ENCODE measurements around the gene MSANTD1.
A peak's percentile ranks its signal among the peaks of the same experiment; 100 is the strongest.

The MSANTD1 gene

DNA sequence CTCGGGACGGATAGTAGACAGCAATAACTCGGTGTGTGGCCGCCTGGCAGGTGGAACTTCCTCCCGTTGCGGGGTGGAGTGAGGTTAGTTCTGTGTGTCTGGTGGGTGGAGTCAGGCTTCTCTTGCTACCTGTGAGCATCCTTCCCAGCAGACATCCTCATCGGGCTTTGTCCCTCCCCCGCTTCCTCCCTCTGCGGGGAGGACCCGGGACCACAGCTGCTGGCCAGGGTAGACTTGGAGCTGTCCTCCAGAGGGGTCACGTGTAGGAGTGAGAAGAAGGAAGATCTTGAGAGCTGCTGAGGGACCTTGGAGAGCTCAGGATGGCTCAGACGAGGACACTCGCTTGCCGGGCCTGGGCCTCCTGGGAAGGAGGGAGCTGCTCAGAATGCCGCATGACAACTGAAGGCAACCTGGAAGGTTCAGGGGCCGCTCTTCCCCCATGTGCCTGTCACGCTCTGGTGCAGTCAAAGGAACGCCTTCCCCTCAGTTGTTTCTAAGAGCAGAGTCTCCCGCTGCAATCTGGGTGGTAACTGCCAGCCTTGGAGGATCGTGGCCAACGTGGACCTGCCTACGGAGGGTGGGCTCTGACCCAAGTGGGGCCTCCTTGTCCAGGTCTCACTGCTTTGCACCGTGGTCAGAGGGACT lies 5.7 kb upstream of the MSANTD1 start:
- Histone ChIP-seq H4K20me1 (ENCODE audit: insufficient read depth, low read length) (peaks cover 37% of the 10 kb centered on the region), H3K4me1 (ENCODE audit: low read length) (peaks cover 29% of the 10 kb centered on the region), H3K27ac (ENCODE audit: low read length) (no peak overlapping the region), H3K36me3 (replicated peaks; ENCODE audit: low read depth, low read length) (peaks cover 32% of the 10 kb centered on the region), H3K9ac (ENCODE audit: low read length) (no peak overlapping the region), H3K4me3 (ENCODE audit: low read length) (no peak overlapping the region), H3K9me3 (ENCODE audit: insufficient read depth, low read length) (no peaks in the 10 kb centered on the region), H3K27me3 (ENCODE audit: low read depth, low read length) (no peaks in the 10 kb centered on the region), H3K79me2 (ENCODE audit: low read length) (no peaks in the 10 kb centered on the region), H3K4me2 (ENCODE audit: low read length) (0 out of 2 replicates have a peak overlapping the region, but pooled peaks have one; percentile 20), H2AFZ (ENCODE audit: low read depth, low read length) (no peak overlapping the region)
- TF ChIP-seq CTCF (IDR thresholded peaks at IDR 0.05; ENCODE audit: low read depth, low read length) = no peak
- TF ChIP-seq EZH2phosphoT487 (IDR thresholded peaks at IDR 0.05; ENCODE audit: low read depth) = no peak

DNA sequence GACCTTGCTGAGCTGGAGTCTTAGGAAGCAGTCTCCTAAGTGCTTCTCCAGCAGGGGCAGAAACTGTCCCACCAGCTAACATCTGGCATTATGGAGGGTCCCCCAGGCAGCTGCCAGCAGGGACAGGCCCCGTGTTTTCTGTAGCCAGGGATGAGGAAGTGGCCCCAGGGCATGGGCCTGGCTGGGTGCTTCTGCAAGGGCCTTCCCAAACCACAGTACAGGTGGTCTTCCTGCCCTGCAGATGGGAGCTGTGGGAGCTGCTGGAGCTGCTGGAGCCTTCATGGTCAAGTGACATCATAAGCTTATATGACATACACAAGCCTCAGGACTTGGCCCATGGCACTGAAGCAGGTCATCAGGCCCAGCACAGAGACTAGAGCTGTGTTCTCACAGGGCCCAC lies 5.0 kb upstream of the MSANTD1 start:
- Histone ChIP-seq H3K4me3 (ENCODE audit: low read length) (no peak overlapping the region), H3K9me3 (ENCODE audit: insufficient read depth, low read length) (no peaks in the 10 kb centered on the region), H3K27ac (ENCODE audit: low read length) (no peak overlapping the region; the same call in 1 of the 2 replicates), H4K20me1 (ENCODE audit: insufficient read depth, low read length) (peaks cover 35% of the 10 kb centered on the region), H3K4me2 (ENCODE audit: low read length) (peak overlapping the region; percentile 20), H3K9ac (ENCODE audit: low read length) (no peak overlapping the region), H3K36me3 (replicated peaks; ENCODE audit: low read depth, low read length) (peaks cover 29% of the 10 kb centered on the region), H3K27me3 (ENCODE audit: low read depth, low read length) (no peaks in the 10 kb centered on the region), H3K79me2 (ENCODE audit: low read length) (no peaks in the 10 kb centered on the region), H2AFZ (ENCODE audit: low read depth, low read length) (no peak overlapping the region), H3K4me1 (ENCODE audit: low read length) (peaks cover 29% of the 10 kb centered on the region)
- TF ChIP-seq CTCF (IDR thresholded peaks at IDR 0.05; ENCODE audit: low read depth, low read length) = no peak
- TF ChIP-seq EZH2phosphoT487 (IDR thresholded peaks at IDR 0.05; ENCODE audit: low read depth) = no peak

DNA sequence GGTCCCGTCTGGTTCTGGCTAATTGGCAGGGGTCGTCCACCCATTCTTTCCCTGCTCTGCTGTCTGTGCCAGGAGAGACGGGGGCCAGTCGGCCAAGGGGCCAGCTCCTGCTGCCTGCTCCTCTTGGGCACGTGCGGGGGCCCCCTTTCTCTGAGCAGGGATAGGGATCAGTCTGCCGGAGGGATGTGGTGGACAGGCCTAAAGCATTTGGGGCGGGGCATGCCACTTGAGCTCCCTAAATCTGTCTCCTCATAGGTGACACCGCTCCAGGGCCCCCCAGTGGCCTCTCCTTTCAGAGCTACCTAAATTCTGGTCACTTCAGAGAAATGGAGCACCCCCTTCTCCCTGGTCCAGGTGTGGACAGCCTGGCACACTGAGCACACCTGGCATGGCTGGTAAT lies 4.2 kb upstream of the MSANTD1 start:
- Histone ChIP-seq H3K4me3 (ENCODE audit: low read length) (no peak overlapping the region), H3K9ac (ENCODE audit: low read length) (no peak overlapping the region), H3K36me3 (replicated peaks; ENCODE audit: low read depth, low read length) (peaks cover 25% of the 10 kb centered on the region), H3K4me1 (ENCODE audit: low read length) (peaks cover 29% of the 10 kb centered on the region), H3K27me3 (ENCODE audit: low read depth, low read length) (no peaks in the 10 kb centered on the region), H3K27ac (ENCODE audit: low read length) (no peak overlapping the region; the same call in 1 of the 2 replicates), H2AFZ (ENCODE audit: low read depth, low read length) (no peak overlapping the region), H3K79me2 (ENCODE audit: low read length) (no peaks in the 10 kb centered on the region), H3K9me3 (ENCODE audit: insufficient read depth, low read length) (no peaks in the 10 kb centered on the region), H3K4me2 (ENCODE audit: low read length) (peak overlapping the region; percentile 20; the same call in 1 of the 2 replicates), H4K20me1 (ENCODE audit: insufficient read depth, low read length) (peaks cover 35% of the 10 kb centered on the region)
- TF ChIP-seq CTCF (IDR thresholded peaks at IDR 0.05; ENCODE audit: low read depth, low read length) (no peak), EZH2phosphoT487 (IDR thresholded peaks at IDR 0.05; ENCODE audit: low read depth) (no peak)

GRCh38 chr4:3245676-3246075 lies 3.3 kb upstream of the MSANTD1 start:
- peaks cover 22% of the 10 kb centered on the region for H3K36me3 ChIP-seq (replicated peaks; ENCODE audit: low read depth, low read length)
- no peak overlapping the region for H2AFZ ChIP-seq (ENCODE audit: low read depth, low read length)
- TF ChIP-seq CTCF (IDR thresholded peaks at IDR 0.05; ENCODE audit: low read depth, low read length) (no peak), EZH2phosphoT487 (IDR thresholded peaks at IDR 0.05; ENCODE audit: low read depth) (no peak)
- no peaks in the 10 kb centered on the region for H3K9me3 ChIP-seq (ENCODE audit: insufficient read depth, low read length)
- H3K4me1 ChIP-seq (ENCODE audit: low read length) = peaks cover 29% of the 10 kb centered on the region
- H3K4me2 ChIP-seq (ENCODE audit: low read length) = no peak overlapping the region
- H3K4me3 ChIP-seq (ENCODE audit: low read length) = no peak overlapping the region
- H3K79me2 ChIP-seq (ENCODE audit: low read length) = no peaks in the 10 kb centered on the region
- H4K20me1 ChIP-seq (ENCODE audit: insufficient read depth, low read length) = peaks cover 34% of the 10 kb centered on the region
- H3K27ac ChIP-seq (ENCODE audit: low read length) = no peak overlapping the region
- H3K9ac ChIP-seq (ENCODE audit: low read length) = no peak overlapping the region
- no peaks in the 10 kb centered on the region for H3K27me3 ChIP-seq (ENCODE audit: low read depth, low read length)
